ENCODE results near the gene ZFPL1.

The ZFPL1 gene

DNA sequence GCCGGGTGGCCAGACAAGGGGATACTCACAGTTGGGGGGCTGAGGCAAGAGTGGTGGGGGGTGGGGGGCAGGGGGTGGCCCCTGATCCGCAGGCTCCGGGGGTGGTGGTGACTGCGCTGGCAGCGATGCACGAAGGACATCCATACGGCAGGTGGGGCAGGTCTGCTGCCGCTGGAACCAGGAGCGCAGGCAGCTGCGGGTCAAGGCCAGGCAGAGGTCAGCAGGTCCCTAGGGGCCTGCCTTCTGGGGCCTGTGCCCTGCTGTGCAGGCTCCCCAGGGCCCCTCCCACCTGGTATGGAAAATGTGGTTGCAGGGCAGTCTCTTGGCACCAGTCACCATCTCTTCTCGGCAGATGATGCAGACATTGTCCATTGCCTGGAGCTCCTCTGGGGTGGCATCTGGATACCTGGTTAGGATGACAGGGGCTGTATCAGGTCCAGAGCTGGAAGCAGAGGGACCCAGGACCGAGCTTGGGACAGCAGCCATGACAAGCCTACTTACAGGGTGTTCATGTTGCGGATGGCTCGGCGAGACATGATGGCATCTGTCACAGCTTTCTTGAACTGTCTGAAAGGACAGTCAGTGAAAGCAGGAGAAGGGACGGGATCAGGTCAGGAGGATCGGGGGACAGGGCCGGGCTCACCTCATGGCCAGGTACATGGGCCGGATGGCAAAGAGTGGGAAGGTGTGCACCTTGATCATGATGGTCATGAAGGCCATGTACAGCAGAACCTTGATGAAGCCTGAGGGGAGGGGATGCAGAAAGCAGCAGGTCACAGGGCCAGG, 46.8 kb downstream of the ZFPL1 start:
- no peak for DNase-seq

DNA sequence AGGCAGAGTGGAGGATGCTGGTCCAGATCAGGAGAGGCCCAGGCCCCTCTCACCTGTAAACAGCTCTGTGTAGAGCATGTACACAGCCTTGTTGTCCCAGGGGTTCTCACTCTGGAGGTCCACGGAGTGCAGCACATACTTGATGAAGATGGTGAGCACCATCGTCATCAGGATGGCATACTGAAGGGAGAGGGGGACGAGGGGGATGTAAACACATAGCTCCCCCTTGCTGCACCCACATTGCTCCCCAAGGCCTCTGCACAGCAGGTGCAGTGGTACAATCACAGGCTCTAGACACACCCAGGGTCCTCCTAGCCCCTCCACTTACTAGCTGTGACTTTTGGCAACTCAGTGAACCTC, 47.4 kb downstream of the ZFPL1 start:
- no peak for DNase-seq

DNA sequence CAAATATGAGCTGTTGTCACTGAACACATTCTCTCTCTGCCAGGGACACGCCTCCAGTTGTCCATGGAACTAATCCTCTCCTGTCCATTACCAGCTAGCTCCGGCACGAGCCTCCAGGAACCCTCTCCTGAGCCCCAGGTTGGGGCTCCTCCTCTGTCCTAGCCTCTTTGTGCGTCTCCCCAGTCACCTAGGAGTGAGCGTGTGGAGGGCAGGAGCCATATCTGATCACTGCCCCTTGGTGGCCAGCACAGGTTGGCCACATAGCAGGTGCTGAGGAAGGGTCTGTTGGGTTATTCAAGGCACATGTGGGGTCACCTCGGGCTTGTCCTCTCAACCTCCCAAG, 47.8 kb downstream of the ZFPL1 start:
- no peak for DNase-seq

DNA sequence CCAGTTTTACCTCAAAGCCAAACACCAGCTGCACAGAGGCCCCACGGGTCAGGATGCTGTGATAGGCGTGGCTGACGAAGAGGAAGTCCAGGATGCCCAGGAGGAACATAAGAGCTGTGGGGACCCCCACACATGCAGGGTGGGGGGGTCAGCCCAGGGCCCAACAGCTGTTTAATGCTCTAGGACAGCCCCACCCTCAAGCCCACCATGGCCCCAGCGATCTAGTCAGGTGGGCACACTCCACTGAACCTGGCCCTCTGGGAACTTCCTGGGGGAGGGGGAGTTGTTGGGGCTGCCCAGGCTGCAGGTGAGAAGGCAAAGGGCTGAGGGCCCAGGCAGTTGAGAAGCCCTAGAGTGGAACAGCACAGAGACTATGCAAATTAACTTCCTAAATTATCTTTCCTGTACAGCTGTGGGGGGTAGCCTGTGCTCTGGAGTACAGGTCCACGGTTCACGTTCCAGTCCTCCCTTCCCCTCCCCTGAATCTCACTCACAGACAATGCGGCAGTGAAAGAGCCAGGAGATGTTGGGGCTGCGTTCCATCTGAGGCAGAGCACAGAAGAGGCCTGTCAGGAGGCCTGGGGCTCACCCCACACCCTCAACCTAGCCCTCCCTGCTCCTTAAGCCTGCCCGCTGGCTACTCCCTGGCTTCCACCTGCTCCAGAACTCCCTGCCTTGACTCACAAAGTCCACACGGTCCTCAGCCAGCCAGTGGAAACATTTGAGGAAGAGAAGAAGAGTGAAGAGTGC, 48.4 kb downstream of the ZFPL1 start:
- no peak for DNase-seq

DNA sequence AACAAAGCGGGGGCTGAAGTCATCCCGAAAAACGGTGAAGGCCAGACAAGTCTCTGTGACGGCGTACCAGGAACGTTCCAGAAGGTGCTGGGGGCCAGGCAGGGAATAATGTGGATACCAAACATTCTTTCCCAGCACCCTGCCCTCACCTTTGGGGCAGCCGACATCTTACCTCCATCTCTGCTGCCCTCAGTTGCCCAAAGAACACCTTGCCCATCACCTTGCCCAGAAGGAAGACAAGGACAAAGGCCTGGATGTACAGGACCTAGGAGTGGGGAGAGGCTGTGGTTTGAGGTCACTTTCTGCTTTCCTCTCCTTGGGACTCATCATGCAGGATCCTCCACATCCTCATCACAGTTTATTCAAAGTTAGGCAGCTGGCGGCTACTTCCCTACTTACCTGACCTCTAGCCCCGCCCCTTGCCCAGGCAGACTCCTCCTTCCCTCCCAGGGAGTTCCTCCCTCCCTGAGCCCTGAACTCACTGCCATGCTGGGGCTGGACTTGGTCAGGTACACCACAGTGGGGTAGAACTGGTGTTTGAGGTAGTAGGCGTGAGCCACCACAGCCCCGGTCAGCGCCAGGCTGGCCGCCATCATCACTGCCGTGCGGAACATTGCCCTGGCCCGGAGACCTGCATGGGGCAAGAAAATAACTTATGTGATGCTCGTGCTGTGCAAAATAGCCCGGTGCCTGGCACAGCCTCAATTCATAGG, 49.1 kb downstream of the ZFPL1 start:
- DNase-seq, result peak; percentile 68 to 79

DNA sequence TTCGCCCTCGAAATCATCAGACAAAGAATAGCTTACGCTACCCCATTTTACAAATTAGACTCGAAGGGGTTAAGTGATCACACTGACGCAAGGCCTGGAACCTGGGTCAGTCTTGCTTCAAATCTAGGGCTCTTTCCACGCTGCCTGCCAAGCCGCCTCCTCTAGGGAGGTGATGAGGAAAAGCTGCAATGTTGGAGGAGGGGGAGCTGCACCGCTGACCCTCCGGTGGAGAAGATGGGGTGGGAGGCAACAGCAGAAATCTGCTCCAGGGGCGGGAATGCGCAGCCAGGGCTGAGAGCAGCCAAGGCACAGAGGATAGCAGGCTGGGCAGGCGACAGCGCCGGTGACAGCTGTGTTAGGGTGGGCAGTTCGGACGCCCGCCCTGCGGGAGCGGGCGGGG, 49.7 kb downstream of the ZFPL1 start:
- peak in 1 of 2 donors; percentile 28 for DNase-seq

DNA sequence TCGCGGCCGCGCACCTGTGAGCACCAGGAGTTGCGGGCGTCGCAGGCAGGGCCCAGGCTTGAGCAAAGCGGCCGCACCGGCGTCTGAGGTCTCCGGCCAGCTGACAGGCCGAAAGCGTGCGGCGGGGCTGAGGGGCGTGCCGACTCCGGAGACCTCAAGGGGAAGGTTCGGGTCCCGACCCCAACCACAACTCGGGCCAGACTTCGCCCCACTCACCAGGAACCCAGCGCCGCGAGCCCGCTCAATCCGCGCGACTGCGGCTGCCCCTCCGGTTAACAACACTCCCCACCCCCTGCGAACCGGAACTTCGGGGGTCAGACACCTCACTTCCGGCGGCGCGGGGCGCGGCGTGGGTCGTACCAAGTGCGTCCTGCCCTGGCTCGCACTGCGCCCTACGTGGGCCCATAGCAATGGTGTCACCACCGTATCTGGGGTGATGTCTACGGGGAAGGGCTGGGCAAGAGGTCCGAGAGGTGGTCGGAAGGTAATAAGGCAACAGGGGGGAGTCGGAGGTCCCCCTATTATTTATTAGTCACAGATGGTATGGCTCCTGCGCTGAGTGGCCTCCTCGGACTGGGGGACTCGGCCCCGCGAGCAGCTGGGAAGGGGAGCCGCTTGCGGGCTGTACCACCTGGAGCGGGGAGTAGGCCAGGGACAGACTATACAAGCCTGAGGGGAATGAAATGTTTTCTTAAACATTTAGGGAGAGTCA, 50.4 kb downstream of the ZFPL1 start, which contains the start of gene SYVN1:
TSS of gene SYVN1 (minus strand) at position 280 of the 712 bp plus-strand sequence. CDS start 918 bp downstream, outside the sequence.
- DNase-seq, result peak; percentile 92 to 94

DNA sequence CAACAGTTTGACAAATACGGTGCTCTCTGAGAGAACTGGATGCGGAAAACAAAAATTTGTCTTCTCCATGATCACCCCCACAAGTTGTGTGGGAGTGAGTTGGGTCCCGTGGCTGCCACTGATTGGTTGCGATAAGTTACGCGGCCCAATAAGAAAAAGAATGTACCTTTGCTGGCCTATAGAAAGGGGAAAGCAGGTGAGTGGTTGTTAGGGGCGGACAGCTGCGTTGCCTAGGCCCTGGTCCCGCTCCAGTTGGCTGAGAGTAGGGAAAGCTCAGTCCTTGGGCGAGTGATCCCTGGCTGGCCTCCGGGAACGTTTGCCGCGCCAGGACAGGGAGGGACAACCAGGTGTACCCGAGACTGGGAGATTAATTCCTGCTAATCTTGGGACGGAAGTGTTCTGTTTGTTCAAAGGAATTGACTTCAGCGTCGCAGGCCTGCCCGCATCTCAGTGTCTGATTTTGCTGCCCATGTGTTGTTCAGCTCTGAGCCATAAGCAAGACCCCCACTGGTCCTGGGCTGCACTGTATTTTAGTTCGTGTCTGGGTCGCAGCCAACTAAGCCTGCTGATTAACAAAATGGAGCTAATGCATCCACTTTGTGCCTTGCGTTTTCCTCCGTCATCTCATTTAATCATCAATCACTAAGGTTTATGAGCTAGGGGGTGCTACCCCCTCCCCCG, 51.1 kb downstream of the ZFPL1 start:
- peak; percentile 77 to 83 for DNase-seq

DNA sequence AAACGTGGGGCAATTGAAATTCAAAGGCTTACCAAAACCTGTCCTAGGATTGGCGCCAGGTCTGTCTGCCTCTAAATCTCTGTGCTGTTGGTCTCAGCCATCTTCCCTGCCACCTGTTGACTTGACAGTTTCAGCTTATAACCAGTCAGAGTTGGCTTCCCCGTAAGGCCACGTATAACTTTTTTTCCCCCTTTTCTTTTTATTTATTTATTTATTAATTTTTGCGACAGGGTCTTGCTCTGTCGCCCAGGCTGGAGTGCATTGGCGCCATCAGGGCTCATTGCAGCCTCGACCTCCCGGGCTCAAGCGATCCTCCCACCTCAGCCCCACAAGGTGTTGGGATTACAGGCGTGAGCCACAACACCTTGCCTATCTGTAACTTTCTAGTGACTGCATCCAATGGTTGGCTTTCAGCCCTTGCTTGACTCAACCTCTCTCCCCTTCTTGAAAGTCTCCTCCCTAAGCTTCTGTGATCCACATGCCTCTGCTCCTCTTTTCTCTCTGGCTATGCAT, 51.7 kb downstream of the ZFPL1 start:
- DNase-seq, result no peak

DNA sequence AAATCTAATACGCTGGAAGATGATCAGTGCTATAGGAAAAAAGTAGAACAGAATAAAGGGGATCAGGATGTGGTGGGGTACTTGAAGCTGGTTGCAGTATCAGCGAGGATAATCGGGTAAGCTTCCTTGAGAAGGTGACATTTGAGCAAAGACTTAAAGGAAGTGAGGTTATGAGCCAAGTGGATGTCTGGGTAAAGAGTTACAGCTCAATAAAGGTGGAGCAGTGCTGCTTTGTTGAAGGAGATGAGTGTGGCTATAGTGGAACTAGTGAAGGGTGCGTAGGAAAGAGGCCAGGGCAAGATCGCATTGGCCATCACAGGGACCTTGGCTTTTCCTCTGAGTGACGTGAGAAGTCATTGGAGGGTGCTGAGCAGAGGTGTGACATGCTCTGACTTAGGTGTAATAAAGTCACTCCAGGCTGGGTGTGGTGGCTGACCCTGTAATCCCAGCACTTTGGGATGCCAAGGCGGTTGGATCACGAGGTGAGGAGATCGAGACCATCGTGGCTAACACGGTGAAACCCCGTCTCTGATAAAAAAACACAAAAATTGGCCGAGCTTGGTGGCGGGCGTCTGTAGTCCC, 52.6 kb downstream of the ZFPL1 start:
- DNase-seq, result no peak

All from stimulated activated CD4-positive, alpha-beta T cell treated with anti-CD3 and anti-CD28 coated beads, Interleukin-2, amount 100 ng/mL, for 24 hours (primary cell).